Left ventricle myocardium superior (tissue), 1 donor: ENCODE results near the gene TMEM63C. TPM values are rescaled to one million over a fixed set of nuclear protein-coding genes. Genes with fewer than 3 reads are reported as not detected.

Source experiments
- ATAC-seq: fragments of 200-7000 bp; cut with Tn5 transposase; one replicate; pipeline ENCODE4 v1.9.1; 2020; ENCODE audit warnings: mild to moderate bottlenecking, moderate library complexity
- DNase-seq: peaks from one replicate; pipeline ENCODE4 v3.0.0-alpha.2; 2020
- intact Hi-C: fragments of 100-400 bp; cut with micrococcal nuclease; formaldehyde crosslinking; loops from one replicate; pipeline ENCODE4 v1.11.0; 2022
- microRNA-seq: library from miRNA; unstranded; fragments of <30 nt; microRNA quantifications from one replicate; pipeline ENCODE4 v1.2.0, GENCODE V29; 2020; ENCODE audit warnings: borderline number of aligned reads
- total RNA-seq: library from RNA; stranded (reverse); fragmentation: NEBNext Ultra II Directional; extraction: Animal tissue kit (Norgen Biotek cat#: 25700); gene quantifications from one replicate; pipeline ENCODE4 v1.2.1, GENCODE V29; 2021
- donor health status: DM: no; HTN: yes; CAD: no; lungs with severe emphysema.

Gene TMEM63C
- total RNA-seq, 1 donor from 2014 or later = 1.9 TPM

GRCh38 chr14:77299771-77300170 is 118.2 kb downstream of the TMEM63C start:
- ATAC-seq (no peak), DNase-seq (no peak)
- intact Hi-C loops = no loop called here

DNA sequence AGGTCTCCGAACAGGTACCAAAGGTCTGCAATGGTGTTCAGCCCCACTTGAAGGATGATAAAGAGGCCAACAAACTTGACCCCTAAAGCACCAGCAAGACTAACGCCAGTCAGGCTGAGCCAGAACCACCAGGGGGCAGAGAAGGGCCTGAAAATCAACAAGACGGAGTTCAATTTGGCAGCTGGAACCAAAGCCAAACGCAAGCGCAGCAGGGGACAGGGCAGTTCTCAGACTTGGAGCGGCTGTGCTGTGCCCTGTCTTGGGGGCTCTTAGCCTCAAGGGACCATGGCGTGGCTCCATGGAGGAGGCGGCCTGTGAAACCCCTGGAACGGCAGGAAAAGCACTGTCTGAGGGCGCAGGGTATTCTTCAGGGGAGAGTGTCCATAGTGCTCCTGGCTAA is 119.5 kb downstream of the TMEM63C start:
- peak; percentile 82 for ATAC-seq
- intact Hi-C loops = no loop called here

GRCh38 chr14:77302926-77303325 is 121.3 kb downstream of the TMEM63C start:
- DNase-seq = no peak
- no peak for ATAC-seq
- intact Hi-C loops = no loop called here

More for the DNA sequence above, 119.5 kb downstream of the TMEM63C start:
- peak; percentile 77 for DNase-seq

GRCh38 chr14:77303417-77304156 is 122.0 kb downstream of the TMEM63C start:
- no peak for ATAC-seq
- intact Hi-C loops = no loop called here
- no peak for DNase-seq

GRCh38 chr14:77305696-77306095 is 124.1 kb downstream of the TMEM63C start:
- DNase-seq = no peak
- intact Hi-C loops = no loop called here
- ATAC-seq = no peak

GRCh38 chr14:77306416-77306815 is 124.8 kb downstream of the TMEM63C start:
- DNase-seq = no peak
- intact Hi-C loops = no loop called here
- no peak for ATAC-seq

DNA sequence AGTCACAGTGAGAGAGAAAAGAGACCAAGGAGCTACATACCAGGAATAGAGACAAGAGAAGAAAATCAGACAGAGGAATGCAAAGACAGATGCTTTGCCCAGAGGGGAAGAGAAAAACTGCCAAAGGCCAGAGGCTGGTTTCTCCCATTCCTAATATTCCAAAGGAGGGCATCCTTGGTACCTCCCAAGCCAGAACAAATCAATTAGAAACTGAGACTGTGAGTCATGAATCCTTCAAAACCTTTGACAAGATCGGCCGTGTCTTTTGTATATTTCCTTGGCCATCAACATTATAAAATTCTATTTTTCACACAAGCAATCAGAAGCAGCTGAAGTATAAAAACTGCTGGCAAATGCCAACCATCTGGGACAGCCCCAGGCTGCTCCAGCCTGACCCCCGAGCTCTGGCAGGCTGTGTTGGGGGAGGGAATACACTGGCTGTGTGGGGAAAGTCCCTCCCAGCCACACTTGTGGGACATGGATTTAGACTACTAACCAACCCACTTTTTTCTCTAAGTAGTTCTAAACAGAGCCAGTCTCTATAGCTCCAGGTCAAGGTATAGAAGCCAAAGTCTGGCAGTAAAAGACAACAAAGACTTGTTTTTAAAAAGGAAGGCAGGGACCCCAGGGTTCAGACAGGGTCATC is 125.4 kb downstream of the TMEM63C start:
- ATAC-seq = peak; percentile 32
- intact Hi-C loops = no loop called here
- no peak for DNase-seq

Small RNAs within 50 kb of the gene (microRNA-seq; reads per million reads assigned to microRNA genes)
- gene MIR1260A = not detected

Other genes starting within 250 kb of the TMEM63C start
- gene IRF2BPL, start 153.1 kb upstream of the TMEM63C start, total RNA-seq = 42.8 TPM
- 89.7 TPM for gene CIPC, start 83.5 kb upstream of the TMEM63C start, total RNA-seq
- gene ZDHHC22, start 40.0 kb upstream of the TMEM63C start, total RNA-seq = not detected
- gene NGB, start 89.4 kb downstream of the TMEM63C start, total RNA-seq = not detected
- 17.5 TPM for gene POMT2, start 139.1 kb downstream of the TMEM63C start, total RNA-seq
- gene GSTZ1, start 139.2 kb downstream of the TMEM63C start, total RNA-seq = 13.5 TPM
- gene TMED8, start 195.3 kb downstream of the TMEM63C start, total RNA-seq = 5.6 TPM
- gene SAMD15, start 195.6 kb downstream of the TMEM63C start, total RNA-seq = 0.77 TPM
- 0.15 TPM for gene NOXRED1, start 241.7 kb downstream of the TMEM63C start, total RNA-seq